Measurements from ENCODE around the gene LMTK3. TPM values are rescaled to one million over a fixed set of nuclear protein-coding genes. Genes with fewer than 3 reads are reported as not detected.

The LMTK3 gene
- total RNA-seq, 4 donors from 2014 or later: 0.28 to 0.52 TPM; not detected in 2

- TF ChIP-seq POLR2A (IDR thresholded peaks at IDR 0.05) (peak; percentile 37 to 59), CTCF (IDR thresholded peaks at IDR 0.05) (no peak)
- intact Hi-C loops (cut with DNase I; ENCODE audit: low total_unique reads): loop anchor here (10.0 kb wide), 1 partner anchor 51 kb away; the partner anchor contains the start of genes GRIN2D and KDELR1
- H3K4me3 ChIP-seq: peak within 1 kb of the TSS; percentile 87 to 96
Observed at GRCh38 chr19:48445606-48446481, 65.8 kb downstream of the LMTK3 start, which contains the start of gene GRWD1. Gene GRWD1 (plus strand): TSS chr19:48445983. CDS start chr19:48446006, 23 bp downstream.

GRCh38 chr19:48445256-48445605, 66.4 kb downstream of the LMTK3 start:
- intact Hi-C loops (cut with DNase I; ENCODE audit: low total_unique reads): loop anchor here (10.0 kb wide), 1 partner anchor 50 kb away; the partner anchor contains the start of genes GRIN2D and KDELR1
- TF ChIP-seq CTCF (IDR thresholded peaks at IDR 0.05): peak; percentile 40 to 79 (median 59)
- TF ChIP-seq POLR2A (IDR thresholded peaks at IDR 0.05): no peak
- Histone ChIP-seq H3K4me3 (peak overlapping the region; percentile 87 to 96), H3K27me3 (peaks cover 0 to 2% of the 10 kb centered on the region in 2 donors), H3K36me3 (no peaks in the 10 kb centered on the region), H3K4me1 (no peaks in the 10 kb centered on the region), H3K9me3 (no peaks in the 10 kb centered on the region), H3K27ac (peak overlapping the region; percentile 87 to 91)
- peak in 1 of 2 donors; percentile 64 for DNase-seq

More at GRCh38 chr19:48445606-48446481, 65.8 kb downstream of the LMTK3 start, which contains the start of gene GRWD1:
- Histone ChIP-seq H3K27me3 (peaks cover 0 to 2% of the 10 kb centered on the region in 2 donors), H3K36me3 (no peaks in the 10 kb centered on the region), H3K4me1 (no peaks in the 10 kb centered on the region), H3K27ac (peak within 1 kb of the TSS; percentile 87 to 91), H3K9me3 (no peaks in the 10 kb centered on the region)
- peak; percentile 90 to 94 for DNase-seq

- Histone ChIP-seq H3K36me3 (no peaks in the 10 kb centered on the region), H3K4me1 (no peaks in the 10 kb centered on the region), H3K4me3 (peak overlapping the region in 1 of 2 donors; percentile 87), H3K27ac (peak overlapping the region; percentile 87 to 91), H3K9me3 (no peaks in the 10 kb centered on the region), H3K27me3 (peaks cover 0 to 2% of the 10 kb centered on the region in 2 donors)
- no peak for DNase-seq
- intact Hi-C loops (cut with DNase I; ENCODE audit: low total_unique reads): loop anchor here (10.0 kb wide), 1 partner anchor 50 kb away; the partner anchor contains the start of genes GRIN2D and KDELR1
- TF ChIP-seq POLR2A (IDR thresholded peaks at IDR 0.05) (no peak), CTCF (IDR thresholded peaks at IDR 0.05) (no peak)
Observed at GRCh38 chr19:48444936-48445200, 66.8 kb downstream of the LMTK3 start.

- Histone ChIP-seq H3K9me3 (no peaks in the 10 kb centered on the region), H3K36me3 (no peaks in the 10 kb centered on the region), H3K27ac (peak overlapping the region; percentile 87 to 91), H3K4me1 (no peaks in the 10 kb centered on the region), H3K27me3 (peaks cover 0 to 2% of the 10 kb centered on the region in 2 donors), H3K4me3 (peak overlapping the region in 1 of 2 donors; percentile 87)
- intact Hi-C loops (cut with DNase I; ENCODE audit: low total_unique reads): loop anchor here (10.0 kb wide), 1 partner anchor 50 kb away; the partner anchor contains the start of genes GRIN2D and KDELR1
- TF ChIP-seq CTCF (IDR thresholded peaks at IDR 0.05) (no peak), POLR2A (IDR thresholded peaks at IDR 0.05) (no peak)
- DNase-seq: peak in 1 of 2 donors; percentile 37
Observed at GRCh38 chr19:48444129-48444935, 67.3 kb downstream of the LMTK3 start.
